Neutrophil (primary cell): Measurements from ENCODE around the gene LZTS2.

Source experiments
- H3K27ac ChIP-seq: fragments of 200-600 bp; sonication (generic); 2 replicates; pipeline ENCODE4 v1.5.1; 2016; ENCODE audit warnings: mild to moderate bottlenecking, moderate library complexity
- H3K27me3 ChIP-seq: fragments of 200-600 bp; sonication (generic); 2 replicates; pipeline ENCODE4 v1.6.0; 2016; ENCODE audit warnings: mild to moderate bottlenecking
- H3K36me3 ChIP-seq: fragments of 200-600 bp; sonication (generic); 2 replicates; pipeline ENCODE4 v1.5.1; 2017
- H3K4me1 ChIP-seq, 2 experiments: fragments of 200-600 bp in 1 of 2; sonication (generic) in 1 of 2; 1 replicate in 1 of 2; 2 replicates in 1 of 2; pipeline versions ENCODE4 v1.5.1 to v1.6.1; 2013 to 2016; ENCODE audit warnings: low read depth in 1 of 2, low read length in 1 of 2, mild to moderate bottlenecking in 1 of 2, moderate library complexity in 1 of 2; ENCODE audit not compliant: control insufficient read depth in 1 of 2, insufficient read depth in 1 of 2
- H3K4me3 ChIP-seq, 2 experiments: fragments of 200-600 bp in 1 of 2; sonication (generic) in 1 of 2; 1 replicate in 1 of 2; 2 replicates in 1 of 2; pipeline ENCODE4 v1.5.1; 2013 to 2016; ENCODE audit warnings: low read depth in 1 of 2, low read length in 1 of 2, mild to moderate bottlenecking in 1 of 2, moderate library complexity in 1 of 2
- H3K9me3 ChIP-seq: fragments of 200-600 bp; sonication (generic); 2 replicates; pipeline ENCODE4 v1.5.1; 2016
- CTCF ChIP-seq: fragments of 200-600 bp; sonication (generic); IDR thresholded peaks from 2 replicates; pipeline ENCODE4 v1.5.1; 2016; ENCODE audit warnings: antibody characterized with exemption

The LZTS2 gene

GRCh38 chr10:101053516-101053915, 53.9 kb downstream of the LZTS2 start:
- H3K27me3 ChIP-seq, result peaks cover 37% of the 10 kb centered on the region
- no peak for TF ChIP-seq CTCF
- no peaks in the 10 kb centered on the region for H3K9me3 ChIP-seq
- H3K27ac ChIP-seq, result no peak overlapping the region
- no peaks in the 10 kb centered on the region for H3K36me3 ChIP-seq
- peaks cover 0 to 8% of the 10 kb centered on the region in 2 experiments for H3K4me1 ChIP-seq
- H3K4me3 ChIP-seq, result no peak overlapping the region

- Histone ChIP-seq H3K4me3 (no peak overlapping the region), H3K4me1 (peaks cover 0 to 8% of the 10 kb centered on the region in 2 experiments), H3K36me3 (no peaks in the 10 kb centered on the region), H3K9me3 (no peaks in the 10 kb centered on the region), H3K27ac (no peak overlapping the region), H3K27me3 (peaks cover 29% of the 10 kb centered on the region)
- TF ChIP-seq CTCF, result no peak
These were observed 54.7 kb downstream of the LZTS2 start for GRCh38 chr10:101054351-101054750.

GRCh38 chr10:101054876-101055275, 55.3 kb downstream of the LZTS2 start:
- no peak for TF ChIP-seq CTCF
- H3K9me3 ChIP-seq, result no peaks in the 10 kb centered on the region
- no peaks in the 10 kb centered on the region for H3K36me3 ChIP-seq
- no peak overlapping the region for H3K4me3 ChIP-seq
- H3K4me1 ChIP-seq, result peaks cover 4 to 12% of the 10 kb centered on the region in 2 experiments
- H3K27ac ChIP-seq, result no peak overlapping the region
- peaks cover 24% of the 10 kb centered on the region for H3K27me3 ChIP-seq

- no peak for TF ChIP-seq CTCF
- Histone ChIP-seq H3K27me3 (peaks cover 18% of the 10 kb centered on the region), H3K27ac (no peak overlapping the region), H3K4me1 (peaks cover 10 to 12% of the 10 kb centered on the region in 2 experiments), H3K9me3 (no peaks in the 10 kb centered on the region), H3K4me3 (no peak overlapping the region), H3K36me3 (no peaks in the 10 kb centered on the region)
These were observed 55.8 kb downstream of the LZTS2 start for GRCh38 chr10:101055411-101055810.

GRCh38 chr10:101056365-101057151, 57.0 kb downstream of the LZTS2 start:
- H3K4me3 ChIP-seq, result no peak overlapping the region
- peaks cover 20% of the 10 kb centered on the region in 2 experiments for H3K4me1 ChIP-seq
- H3K36me3 ChIP-seq, result no peaks in the 10 kb centered on the region
- TF ChIP-seq CTCF, result no peak
- no peak overlapping the region for H3K27ac ChIP-seq
- H3K27me3 ChIP-seq, result peaks cover 16% of the 10 kb centered on the region
- H3K9me3 ChIP-seq, result no peaks in the 10 kb centered on the region
